NCI-H510A treated with DMSO at 0.1 percent for 48 hours (cell line): ENCODE measurements around the gene ANK3.
"Not testable (repeated sequence)": the region's sequence is repeated elsewhere in the genome, so short reads cannot be mapped to it uniquely, and the experiment has no call there.

Experiments used
- DNase-seq: peaks from one replicate; lab custom pipeline; 2025; lab: John Stamatoyannopoulos, UW

Gene ANK3

DNA sequence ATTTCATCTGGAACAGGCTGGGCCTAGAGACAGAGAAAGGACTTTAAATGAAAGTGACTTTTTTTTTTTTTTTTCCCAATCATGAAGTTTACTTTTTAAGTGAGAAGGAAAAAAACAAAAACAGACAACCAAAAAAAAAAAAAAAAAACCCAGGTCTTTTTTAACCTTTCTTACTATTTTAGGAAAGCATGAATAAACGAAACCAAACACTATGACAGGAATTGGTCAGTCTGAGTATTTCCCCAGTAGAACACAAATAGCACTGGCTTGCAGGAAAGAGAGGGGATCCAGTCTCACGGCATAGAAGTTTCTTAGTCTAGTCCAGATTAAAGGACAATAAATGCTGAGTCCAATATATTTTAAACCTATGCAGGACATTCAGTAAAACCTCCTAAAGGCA lies 302.8 kb downstream of the ANK3 start:
- DNase-seq: no peak

DNA sequence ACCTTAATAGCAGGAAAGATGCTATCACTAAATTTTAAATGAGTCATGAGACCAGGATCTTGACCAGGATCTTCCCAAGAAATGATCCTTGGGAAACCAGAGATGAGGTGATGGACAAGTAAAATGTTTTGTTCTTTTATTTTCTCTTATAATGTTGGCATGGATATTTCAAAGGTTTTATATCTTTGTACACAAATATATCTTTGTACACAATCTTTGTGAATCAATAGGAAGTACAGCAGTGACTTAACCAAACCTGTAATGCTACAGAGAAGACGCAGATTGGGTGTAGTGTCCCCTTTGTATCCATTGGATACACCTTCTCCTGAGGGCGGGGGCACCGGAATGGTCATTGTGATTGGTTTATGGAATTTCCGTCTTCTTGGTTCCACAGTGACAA lies 303.3 kb downstream of the ANK3 start:
- no peak for DNase-seq

DNA sequence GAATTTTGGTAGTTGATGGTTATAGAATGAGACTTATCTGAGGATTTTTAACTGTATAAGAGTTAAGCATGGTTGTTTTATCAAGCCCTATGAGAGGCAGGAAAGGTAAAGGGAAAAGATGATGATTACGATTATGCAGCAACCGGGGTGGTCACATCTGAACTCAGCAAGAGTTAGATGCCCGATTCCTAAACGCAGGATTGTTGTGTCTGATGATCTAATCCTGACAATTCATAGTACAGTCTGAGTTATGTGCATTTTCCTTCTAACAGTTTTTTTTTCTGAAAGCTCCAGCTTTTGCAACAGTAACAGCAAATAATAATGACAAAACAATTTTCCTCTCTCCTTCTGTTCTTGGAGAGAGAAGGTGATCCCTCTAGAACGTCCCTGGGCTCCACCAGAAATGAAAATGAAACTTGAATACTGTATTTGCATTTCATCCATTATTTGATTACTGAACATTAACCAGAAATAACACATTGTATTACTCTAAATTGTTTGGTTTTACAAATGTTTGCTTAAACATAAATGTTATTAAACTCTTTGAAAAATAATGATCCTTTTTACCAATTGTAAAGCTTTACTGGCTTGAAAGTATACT lies 306.8 kb downstream of the ANK3 start:
- no peak for DNase-seq

DNA sequence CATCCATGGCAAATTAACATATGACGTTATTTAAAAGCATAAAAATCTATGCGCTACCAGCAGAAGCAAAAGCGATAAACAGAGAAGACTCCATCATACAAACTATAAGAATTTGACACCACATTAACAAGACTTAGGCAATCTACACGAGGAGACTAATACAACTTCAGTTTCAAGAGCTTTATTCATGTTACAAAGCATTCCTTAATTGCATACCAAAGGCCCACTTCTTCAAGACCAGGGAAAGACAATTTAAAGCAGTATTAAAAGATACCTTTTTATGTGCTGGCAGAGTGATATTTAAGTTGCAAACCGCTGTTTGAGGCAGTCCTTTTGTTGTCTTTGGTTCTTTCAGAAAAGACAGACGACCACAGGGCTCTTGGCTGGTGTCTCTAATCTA lies 307.3 kb downstream of the ANK3 start:
- DNase-seq: no peak

DNA sequence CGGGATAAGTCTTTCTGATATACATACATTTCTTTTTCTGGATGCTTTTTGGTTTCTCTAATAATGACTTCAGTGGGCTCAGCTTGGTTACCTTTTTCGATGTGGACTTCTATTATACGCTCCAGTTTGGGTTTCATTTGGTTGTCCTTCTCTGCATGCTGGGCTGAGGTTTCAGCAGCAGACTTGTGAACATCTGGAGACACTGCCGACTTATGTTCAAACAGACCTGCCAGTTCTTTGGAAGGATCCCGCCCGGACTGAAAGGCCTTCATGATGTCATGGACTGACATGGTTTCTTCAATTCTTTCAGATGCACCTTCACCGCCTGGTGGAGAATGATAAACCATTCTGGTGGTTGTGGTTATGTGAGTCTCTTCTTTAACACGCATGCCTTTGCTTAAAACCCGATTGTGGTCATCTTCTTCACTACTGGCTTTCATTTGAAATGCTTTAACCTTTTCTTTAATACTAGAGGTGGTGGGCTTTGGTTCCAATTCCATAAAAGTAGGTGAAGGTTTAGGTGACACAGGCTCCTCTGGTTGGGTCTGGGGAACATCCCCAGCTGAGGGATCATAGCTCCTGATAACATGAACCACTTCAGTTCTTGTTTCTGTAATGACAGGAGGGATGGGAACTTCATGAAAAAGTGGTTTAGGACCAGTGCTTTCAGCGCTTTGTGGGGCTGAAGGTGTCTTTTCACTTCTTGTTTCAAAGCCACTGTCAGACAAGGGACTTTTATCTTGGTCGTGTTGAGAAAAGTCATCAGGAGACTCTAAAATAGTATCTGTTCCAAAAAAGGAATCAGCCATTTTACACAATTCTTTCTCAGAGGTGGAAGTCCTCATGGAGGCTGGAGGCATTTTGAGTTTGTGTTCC lies 315.7 kb downstream of the ANK3 start:
- DNase-seq: no peak

DNA sequence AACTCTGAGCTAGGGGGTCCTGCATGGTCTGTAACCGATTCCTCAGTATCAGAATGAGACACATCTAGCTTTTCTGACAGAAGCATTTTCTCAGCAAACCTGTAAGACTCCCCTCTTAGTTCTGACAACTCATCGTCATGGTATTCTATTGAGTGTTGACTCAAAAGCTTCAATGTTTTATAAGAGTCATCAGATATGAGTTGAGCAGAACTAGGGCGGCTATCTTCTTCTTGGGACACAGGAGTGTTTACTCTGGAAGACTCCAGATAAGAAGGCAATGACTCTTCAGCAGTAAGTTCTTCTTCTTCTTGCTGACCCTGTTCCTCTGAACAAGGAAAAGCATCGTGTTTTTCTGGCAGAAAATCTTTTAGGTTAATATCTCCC lies 316.3 kb downstream of the ANK3 start:
- DNase-seq: no peak

DNA sequence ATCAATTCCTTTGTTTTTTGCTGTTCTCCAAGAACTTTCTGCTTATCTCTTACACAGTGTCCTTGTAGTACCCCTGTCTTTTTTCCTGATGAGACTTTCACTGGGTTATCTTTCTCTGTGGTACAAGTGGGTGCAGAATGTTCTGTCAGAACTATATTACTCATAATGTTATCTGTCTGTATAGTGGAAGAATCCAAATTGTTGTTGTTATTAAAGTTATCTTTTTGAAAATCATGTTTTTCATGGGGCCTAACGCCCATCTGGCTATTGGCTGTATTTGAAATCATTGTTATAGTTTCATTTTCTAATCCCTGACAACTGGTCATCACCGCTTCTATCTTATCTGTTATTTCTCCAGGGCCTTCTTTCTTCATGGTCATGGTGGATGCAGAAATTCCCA lies 320.4 kb downstream of the ANK3 start:
- no peak for DNase-seq

DNA sequence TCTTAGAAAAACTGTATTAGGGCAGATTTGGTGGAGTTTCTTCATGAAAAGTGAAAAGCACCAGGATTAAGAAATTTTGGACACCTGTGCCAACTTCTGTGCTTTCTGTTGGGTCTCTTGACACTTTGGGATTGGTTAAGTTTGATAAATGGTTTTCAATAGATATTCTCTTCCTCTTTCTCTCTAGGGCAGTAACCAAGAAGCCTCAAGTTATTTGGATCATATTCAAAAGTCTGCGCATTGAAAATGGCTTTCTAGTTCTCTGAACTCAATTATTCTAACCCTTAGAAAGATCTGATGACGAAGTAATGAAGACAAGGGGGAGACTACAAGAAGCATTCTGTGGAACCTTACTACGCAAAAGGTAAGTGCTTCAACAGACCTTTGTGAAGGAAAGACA lies 339.3 kb downstream of the ANK3 start:
- no peak for DNase-seq

DNA sequence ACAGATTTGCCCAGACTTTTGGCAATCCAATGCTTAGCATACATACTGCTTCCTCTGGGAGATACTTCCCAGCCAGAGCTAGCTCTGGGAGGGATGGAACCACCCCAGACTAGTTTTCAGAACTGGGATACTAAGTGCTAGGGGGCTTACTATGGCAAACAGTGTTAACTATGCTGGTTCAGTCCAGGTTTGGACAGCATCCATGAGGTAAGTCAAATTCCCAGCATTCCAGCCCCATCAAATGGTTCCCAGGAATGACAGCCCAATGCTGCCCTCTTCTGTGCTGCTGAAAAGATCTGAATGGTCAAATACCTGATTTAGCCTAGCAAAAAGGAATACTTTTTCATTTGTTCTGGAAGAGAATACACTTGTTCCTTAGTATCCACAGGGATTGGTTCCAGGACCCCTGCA lies 341.6 kb downstream of the ANK3 start:
- no peak for DNase-seq

DNA sequence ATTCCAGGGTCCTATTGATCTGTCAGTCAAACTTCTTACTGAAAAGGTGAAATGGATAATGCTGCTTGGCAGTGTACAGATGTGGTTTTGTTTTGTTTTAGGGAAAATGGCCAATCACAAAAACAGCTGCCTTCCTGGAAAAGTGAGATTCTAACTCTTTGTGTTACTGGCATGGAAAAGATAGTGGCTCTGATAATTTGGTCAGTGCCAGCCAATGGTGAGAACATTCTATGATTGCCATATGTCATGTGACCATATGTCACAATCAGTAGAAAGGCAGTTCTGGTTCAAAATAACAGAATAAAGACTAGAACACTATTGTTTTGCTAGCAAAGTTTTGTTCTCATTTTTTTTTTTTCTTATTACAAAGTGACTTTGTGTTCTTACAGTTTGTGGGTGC lies 344.1 kb downstream of the ANK3 start:
- no peak for DNase-seq

DNA sequence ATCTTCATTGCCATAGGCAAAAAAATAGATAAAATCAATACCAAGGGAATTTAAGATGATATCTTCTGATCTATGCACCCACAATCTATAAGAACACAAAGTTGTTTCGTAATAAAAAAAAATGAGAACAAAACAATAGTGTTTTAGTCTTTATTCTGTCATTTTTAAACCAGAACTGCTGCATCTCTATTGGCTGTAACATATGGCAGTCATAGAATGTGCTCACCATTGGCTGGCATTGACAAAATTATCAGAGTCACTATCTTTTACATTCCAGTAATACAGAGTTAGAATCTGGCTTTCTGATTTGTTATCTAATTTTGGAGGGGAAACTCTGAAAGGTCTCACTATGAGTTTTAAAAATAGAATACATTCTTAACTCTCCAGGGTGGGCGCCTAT lies 344.7 kb downstream of the ANK3 start:
- no peak for DNase-seq

DNA sequence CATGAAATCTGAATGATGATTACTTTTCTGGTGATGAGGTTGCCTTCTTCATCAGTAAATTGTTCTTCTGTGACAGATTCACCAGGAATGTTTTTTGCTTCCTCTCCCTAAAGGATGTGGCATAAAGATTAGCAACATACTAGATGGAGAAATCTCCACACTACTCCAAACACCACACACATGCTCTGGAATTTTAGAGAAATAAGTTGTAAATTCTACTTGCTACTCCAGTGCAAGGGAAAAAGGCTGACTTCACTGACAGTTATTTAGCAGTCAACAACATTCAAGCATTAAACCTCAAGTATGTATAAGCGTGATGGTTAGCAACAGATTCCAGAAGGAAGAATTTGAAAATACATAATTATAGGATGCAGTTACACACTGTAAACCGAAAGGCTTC lies 345.4 kb downstream of the ANK3 start:
- DNase-seq: no peak

DNA sequence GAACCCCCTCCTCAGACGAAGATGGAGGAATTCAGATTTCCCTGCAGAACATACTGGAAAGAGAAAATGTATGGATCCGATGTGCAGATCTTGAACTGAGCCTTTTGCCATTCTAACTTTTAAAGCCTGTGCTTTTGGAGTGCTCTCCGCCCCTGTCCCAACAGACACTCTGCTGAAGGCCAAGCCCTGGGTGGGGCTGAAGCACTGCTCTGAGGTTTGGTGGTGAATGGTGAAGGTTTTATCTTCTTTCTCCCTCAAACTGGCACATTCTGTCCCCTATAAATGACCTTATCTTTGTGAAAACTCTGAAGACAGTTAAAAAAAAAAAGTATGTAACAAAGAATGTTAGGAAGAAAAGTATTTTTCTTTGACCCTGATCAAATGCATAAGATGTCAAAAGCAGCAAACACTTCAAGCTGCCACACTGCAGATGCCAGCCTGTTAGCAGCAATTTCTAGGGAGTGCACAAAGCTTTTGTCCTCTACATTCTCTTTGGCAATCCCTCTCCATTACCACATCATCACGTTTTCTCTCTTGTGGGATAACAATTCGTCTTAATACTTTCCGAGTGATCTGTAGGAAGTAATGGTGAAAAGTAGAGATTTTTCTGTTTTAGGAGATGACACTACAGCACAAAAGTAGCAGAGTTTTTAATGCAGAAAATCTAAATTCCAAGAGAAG lies 346.0 kb downstream of the ANK3 start:
- DNase-seq: no peak

DNA sequence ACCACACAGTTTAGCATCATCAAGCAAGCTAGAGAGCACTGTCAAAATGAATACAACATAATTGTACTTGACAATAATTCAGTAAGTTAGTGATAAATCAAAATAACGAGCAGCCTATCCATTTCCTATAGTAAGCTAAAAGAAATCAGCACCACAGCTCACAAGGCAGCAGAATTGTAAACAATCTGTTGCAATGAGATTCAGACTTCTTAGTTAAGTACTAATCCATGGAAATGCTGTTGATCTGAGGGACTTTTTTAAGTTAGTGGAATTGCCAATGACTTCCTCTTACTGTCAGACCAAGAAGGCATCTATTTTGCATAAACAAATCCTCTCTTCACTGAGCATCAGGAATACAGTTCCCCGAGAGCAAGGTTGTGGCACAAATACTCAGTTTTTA lies 346.8 kb downstream of the ANK3 start:
- DNase-seq: no peak

DNA sequence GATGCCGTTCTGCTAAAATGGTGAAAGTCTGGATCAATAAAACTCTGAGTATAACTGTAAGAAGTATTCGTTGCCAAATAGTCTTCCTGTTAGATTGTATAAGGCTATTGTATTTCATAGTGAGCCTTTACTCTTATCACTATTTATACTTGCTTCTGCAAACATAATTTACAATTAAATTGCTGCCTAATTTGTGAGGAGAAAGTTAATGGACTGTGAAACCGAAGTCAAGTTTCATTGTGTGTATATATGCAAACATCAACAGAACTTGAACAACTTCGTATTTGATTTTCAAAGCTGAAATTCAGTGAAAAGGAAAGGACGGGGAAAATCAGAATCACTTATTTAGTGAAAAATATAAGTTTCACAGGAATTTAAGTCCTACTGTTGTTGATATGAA lies 347.4 kb downstream of the ANK3 start:
- DNase-seq: peak; percentile 22

DNA sequence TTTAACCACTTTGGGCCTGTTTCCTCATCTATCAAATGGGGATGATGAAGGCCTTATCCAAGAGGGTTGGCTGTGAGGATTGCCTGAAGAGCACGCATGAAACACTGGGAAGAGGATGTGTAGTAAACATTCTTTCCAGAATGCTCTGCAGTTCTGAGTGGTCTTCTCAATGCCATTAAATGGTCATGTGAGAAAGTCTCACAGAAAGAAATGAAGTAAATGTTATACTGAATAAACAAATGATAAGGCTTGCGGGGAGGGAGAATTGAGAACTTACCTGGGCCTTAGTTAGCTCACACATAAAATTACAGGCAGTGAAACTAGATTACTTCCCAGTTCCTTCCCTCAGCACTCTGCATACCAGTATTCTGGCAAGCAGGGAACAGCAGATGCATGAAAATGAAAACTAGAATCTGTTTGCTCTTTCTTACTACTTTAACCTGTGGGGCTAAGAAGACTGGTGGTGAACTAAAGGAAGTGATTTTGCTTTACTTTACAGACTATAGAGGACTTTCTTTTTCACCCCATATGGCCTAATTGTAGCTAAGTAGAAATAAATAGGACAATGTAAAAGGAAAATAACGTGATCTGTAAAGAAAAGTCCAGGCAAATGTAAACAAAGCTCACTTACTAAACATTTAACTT lies 348.1 kb downstream of the ANK3 start:
- DNase-seq: no peak

DNA sequence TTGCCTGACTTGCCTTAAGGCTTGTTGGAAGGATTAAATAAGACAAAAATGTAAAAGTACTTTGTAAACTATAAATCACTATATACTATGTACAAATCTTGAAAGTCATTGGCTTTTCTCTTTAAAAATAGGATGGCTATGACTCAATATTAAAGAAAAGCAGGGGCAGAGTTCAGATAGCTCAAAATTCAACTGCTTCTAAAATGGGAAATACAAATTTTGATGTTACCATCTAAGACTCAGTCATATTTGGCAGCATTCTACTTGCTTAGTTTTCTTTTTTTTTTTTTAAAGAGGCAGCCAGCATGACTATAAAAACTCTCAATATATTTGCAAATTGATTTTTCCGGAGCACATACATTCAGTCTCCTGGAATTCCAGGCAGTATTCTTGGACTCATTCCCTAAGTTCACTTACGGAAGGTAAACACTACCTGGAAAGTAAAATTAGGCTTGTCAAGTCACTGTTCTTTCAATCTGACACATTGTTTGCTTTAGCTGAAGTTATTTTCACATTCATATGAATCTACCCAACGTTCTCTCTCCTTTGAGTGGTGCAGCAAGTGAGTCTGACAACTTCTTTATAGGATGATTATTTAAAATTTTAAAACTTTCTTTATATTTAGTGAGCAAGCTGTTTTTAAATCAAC lies 349.5 kb downstream of the ANK3 start:
- DNase-seq: no peak

DNA sequence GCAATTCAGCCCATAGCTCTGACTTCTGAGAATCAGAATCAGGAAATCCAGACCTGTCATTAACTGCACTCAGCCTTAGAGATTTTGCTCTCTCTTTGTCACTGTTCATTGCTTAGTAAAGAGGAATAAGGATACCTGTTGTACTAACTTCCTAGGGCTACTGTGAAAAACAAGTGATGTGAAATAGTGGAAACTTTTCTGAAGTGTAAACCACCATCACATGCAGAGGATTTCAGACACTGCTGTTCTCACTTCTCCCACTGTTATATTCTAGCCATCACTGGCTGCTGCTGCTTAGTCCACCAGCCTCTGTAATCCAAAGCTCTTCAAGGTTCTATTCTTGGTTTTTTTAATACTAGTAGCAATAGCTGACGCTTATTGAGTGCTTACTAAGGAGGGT lies 353.7 kb downstream of the ANK3 start:
- no peak for DNase-seq

DNA sequence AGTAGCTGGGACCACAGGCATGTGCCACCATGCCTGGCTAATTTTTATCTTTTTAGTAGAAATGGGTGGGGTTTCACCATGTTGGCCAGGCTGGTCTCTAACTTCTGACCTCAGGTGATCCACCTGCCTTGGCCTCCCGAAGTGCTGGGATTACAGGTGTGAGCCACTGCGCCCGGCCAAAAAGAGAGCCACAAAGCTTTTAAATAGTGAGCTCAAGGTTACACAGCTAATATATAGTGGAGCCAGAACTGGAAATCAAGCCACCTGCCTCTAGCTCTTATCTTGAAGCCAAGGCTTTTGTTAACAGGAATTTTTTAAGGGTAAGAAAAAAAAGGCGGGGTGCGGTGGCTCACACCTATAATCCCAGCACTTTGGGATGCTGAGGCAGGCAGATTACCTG lies 354.3 kb downstream of the ANK3 start:
- DNase-seq: not testable (repeated sequence)

DNA sequence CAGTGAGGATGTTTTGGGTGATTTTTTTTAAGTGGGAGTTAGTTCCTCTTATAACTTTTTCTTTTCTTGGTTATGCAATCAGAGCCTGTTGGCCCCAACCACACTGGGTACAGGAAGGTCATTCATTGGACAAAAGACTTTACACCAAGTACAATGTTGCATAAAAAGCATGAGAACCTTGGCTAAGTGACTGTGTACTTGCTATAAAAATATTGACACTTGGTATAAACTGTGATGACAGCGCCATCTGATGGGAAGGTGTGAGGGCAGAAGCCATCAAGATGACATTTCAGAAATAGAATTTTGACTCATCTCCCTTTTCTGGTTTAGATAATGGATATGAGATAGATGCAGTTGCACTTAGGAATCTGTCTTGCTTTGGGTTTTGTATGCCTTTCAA lies 357.0 kb downstream of the ANK3 start:
- DNase-seq: peak; percentile 71

DNA sequence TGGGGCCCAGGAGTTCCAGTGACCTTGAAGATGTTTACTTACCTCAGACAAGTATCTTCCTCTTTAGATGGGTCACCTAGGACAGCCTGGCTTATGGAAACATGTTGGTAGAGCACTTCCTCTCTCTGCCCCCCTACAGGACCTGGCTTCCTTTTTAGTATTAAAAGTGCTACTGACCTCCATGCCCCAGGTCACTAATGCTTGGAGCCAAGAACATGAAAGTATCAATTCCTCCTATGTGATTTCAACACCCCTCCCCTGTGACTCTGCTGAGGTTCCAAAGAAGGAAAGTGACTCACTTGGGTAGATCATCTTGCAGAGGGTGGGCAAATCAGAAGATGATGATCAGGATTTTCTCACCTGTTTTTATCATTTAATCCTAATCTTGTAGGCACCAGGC lies 358.0 kb downstream of the ANK3 start:
- DNase-seq: no peak

DNA sequence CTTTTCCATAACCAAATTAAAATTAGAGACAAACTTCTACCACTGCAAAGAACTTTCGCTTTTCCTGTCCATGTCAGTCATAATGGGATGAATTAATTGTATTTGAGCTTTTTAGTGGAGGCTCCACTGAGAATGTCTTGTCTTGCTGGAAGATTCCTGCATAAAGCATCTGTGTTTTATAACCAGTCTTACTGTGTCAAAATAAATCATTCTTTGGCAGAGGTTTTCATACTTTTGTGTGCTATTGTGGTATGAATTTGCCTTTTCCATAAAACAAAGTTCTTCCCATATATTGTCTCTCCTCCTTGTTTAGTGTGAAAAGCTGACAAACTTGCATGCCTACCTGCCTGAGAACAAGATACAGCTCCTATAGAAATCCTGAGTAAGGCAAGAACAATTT lies 358.5 kb downstream of the ANK3 start:
- no peak for DNase-seq
